Left lung (tissue), 10 donors: ENCODE data around the gene PARP9. TPM values are rescaled to one million over a fixed set of nuclear protein-coding genes. Genes with fewer than 3 reads are reported as not detected.

ENCODE experiments used
- ATAC-seq: fragments of 200-7000 bp; cut with Tn5 transposase; one replicate; pipeline ENCODE4 v1.9.1; 2020; ENCODE audit warnings: moderate library complexity
- DNase-seq, 4 donors: peaks; one replicate each; pipeline ENCODE4 v3.0.0-alpha.2; 2013 to 2020
- H3K27ac ChIP-seq, 2 donors: fragments of 200-600 bp; sonication (generic) in 1 of 2; one replicate each; pipeline versions ENCODE4 v1.5.0 to v1.8.0; 2020 to 2021
- H3K27me3 ChIP-seq, 2 donors: fragments of 200-600 bp; sonication (generic) in 1 of 2; one replicate each; pipeline versions ENCODE4 v1.5.0 to v1.8.0; 2020 to 2021
- H3K36me3 ChIP-seq, 2 donors: fragments of 200-600 bp; sonication (generic) in 1 of 2; one replicate each; pipeline versions ENCODE4 v1.5.0 to v1.8.0; 2020 to 2021
- H3K4me1 ChIP-seq, 2 donors: fragments of 200-600 bp; one replicate each; pipeline ENCODE4 v1.8.0; 2021
- H3K4me3 ChIP-seq, 2 donors: fragments of 200-600 bp; sonication (generic) in 1 of 2; one replicate each; pipeline versions ENCODE4 v1.5.0 to v1.8.0; 2020 to 2021; ENCODE audit warnings: mild to moderate bottlenecking in 1 of 2
- H3K9me3 ChIP-seq, 2 donors: fragments of 200-600 bp; sonication (generic) in 1 of 2; one replicate each; pipeline versions ENCODE4 v1.5.0 to v1.8.0; 2020 to 2021
- intact Hi-C, 2 donors: fragments of 100-400 bp; cut with DNase I; formaldehyde crosslinking; loops; one replicate each; pipeline versions ENCODE4 v1.11.2 to v1.14.2; 2022
- polyA plus RNA-seq, 6 donors: library from polyadenylated mRNA; unstranded; fragments of 120-200 nt; gene quantifications; one replicate each; pipeline ENCODE4 v1.2.1, GENCODE V29; 2013; ENCODE audit not compliant: insufficient read length in 6 of 6
- total RNA-seq, 2 donors: library from RNA; stranded (reverse); fragmentation: NEBNext Ultra II Directional; extraction: Animal tissue kit (Norgen Biotek cat#: 25700); gene quantifications; one replicate each; pipeline ENCODE4 v1.2.1, GENCODE V29; 2021
- TF ChIP-seq, protein P1 (sequence below), 2 donors: fragments of 200-600 bp; sonication (generic) in 1 of 2; IDR thresholded peaks; one replicate each; pipeline versions ENCODE4 v1.5.0 to v1.8.0; 2021; ENCODE audit warnings: antibody characterized with exemption in 2 of 2
- donor health status: DM: no; HTN: yes; CAD: no.
- donor health status: DM: no; HTN: no; CAD: no.

The PARP9 gene
- total and polyA plus RNA-seq, 8 donors, result 17.2 to 75.4 (median 20.9) TPM

DNA sequence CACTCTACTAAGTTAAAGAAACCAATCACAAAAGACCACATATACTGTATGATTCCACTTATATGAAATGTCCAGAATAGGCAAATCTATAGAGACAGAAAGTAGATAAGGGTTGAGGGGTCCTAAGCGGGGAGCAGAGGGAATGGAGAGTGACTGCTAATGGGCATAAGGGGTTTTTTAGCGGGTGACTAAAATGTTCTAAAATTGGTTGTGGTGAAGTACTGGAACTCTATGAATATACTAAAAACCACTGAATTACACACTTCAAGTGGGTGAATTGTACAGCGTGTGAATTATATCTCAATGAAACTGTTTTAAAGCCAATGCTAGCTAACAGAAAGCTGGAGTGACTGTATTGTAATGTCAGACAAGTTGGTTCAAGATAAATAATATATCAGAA, 82.7 kb downstream of the PARP9 start:
- no peaks in the 10 kb centered on the region for H3K36me3 ChIP-seq
- no peaks in the 10 kb centered on the region for H3K27me3 ChIP-seq
- peaks cover 0 to 8% of the 10 kb centered on the region in 2 donors for H3K4me1 ChIP-seq
- no peak overlapping the region for H3K27ac ChIP-seq
- no peaks in the 10 kb centered on the region for H3K9me3 ChIP-seq
- no peak for ATAC-seq
- H3K4me3 ChIP-seq, result no peak overlapping the region
- no peak for DNase-seq
- intact Hi-C loops, result no loop called here
- TF ChIP-seq, protein P1, sequence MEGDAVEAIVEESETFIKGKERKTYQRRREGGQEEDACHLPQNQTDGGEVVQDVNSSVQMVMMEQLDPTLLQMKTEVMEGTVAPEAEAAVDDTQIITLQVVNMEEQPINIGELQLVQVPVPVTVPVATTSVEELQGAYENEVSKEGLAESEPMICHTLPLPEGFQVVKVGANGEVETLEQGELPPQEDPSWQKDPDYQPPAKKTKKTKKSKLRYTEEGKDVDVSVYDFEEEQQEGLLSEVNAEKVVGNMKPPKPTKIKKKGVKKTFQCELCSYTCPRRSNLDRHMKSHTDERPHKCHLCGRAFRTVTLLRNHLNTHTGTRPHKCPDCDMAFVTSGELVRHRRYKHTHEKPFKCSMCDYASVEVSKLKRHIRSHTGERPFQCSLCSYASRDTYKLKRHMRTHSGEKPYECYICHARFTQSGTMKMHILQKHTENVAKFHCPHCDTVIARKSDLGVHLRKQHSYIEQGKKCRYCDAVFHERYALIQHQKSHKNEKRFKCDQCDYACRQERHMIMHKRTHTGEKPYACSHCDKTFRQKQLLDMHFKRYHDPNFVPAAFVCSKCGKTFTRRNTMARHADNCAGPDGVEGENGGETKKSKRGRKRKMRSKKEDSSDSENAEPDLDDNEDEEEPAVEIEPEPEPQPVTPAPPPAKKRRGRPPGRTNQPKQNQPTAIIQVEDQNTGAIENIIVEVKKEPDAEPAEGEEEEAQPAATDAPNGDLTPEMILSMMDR (IDR thresholded peaks at IDR 0.05), result no peak

Other genes starting within 250 kb of the PARP9 start
- 10 to 100 TPM; 18.6 to 19.8 TPM for gene CSTA, start 239.1 kb downstream of the PARP9 start, total RNA-seq
- gene CSTA, start 239.1 kb downstream of the PARP9 start, polyA plus RNA-seq, result 1 to 10 TPM in 2 of 6 donors, under 1 TPM in 4; 0.73 to 1.4 (median 0.95) TPM
- gene MIX23, start 181.1 kb downstream of the PARP9 start, total RNA-seq, result 10 to 100 TPM; 24.2 to 24.4 TPM
- gene MIX23, start 181.1 kb downstream of the PARP9 start, polyA plus RNA-seq, result 10 to 100 TPM; 34.4 to 42.6 (median 40.8) TPM
- 10 to 100 TPM; 30.2 to 30.5 TPM for gene FAM162A, start 180.1 kb downstream of the PARP9 start, total RNA-seq
- gene FAM162A, start 180.1 kb downstream of the PARP9 start, polyA plus RNA-seq, result 10 to 100 TPM; 30.6 to 51.8 (median 40.5) TPM
- gene WDR5B, start 148.2 kb downstream of the PARP9 start, total RNA-seq, result 1 to 10 TPM; 5.5 to 6.4 TPM
- gene WDR5B, start 148.2 kb downstream of the PARP9 start, polyA plus RNA-seq, result 10 to 100 TPM in 2 of 6 donors, 1 to 10 TPM in 4; 8.6 to 11.5 (median 10.0) TPM
- 10 to 100 TPM; 54.2 to 71.4 TPM for gene KPNA1, start 49.4 kb downstream of the PARP9 start, total RNA-seq
- gene KPNA1, start 49.4 kb downstream of the PARP9 start, polyA plus RNA-seq, result 10 to 100 TPM; 39.6 to 52.4 (median 42.5) TPM
- 10 to 100 TPM; 63.0 to 75.3 TPM for gene DTX3L, start within 50 bp of the PARP9 start, total RNA-seq
- gene DTX3L, start within 50 bp of the PARP9 start, polyA plus RNA-seq, result 10 to 100 TPM; 19.2 to 23.2 (median 22.1) TPM
- 1 to 10 TPM; 3.1 to 5.8 TPM for gene PARP15, start 13.3 kb upstream of the PARP9 start, total RNA-seq
- 1 to 10 TPM in 2 of 6 donors, under 1 TPM in 4; 0.51 to 1.2 (median 0.92) TPM for gene PARP15, start 13.3 kb upstream of the PARP9 start, polyA plus RNA-seq
- 100 to 1,000 TPM; 119 to 138 TPM for gene PARP14, start 116.5 kb upstream of the PARP9 start, total RNA-seq
- gene PARP14, start 116.5 kb upstream of the PARP9 start, polyA plus RNA-seq, result 10 to 100 TPM; 30.1 to 47.1 (median 43.3) TPM
- gene HSPBAP1, start 229.5 kb upstream of the PARP9 start, total RNA-seq, result 10 to 100 TPM in 1 of 2 donors, 1 to 10 TPM in 1; 8.2 to 15.0 TPM
- gene HSPBAP1, start 229.5 kb upstream of the PARP9 start, polyA plus RNA-seq, result 10 to 100 TPM; 11.6 to 16.0 (median 13.1) TPM
- gene SLC49A4, start 230.8 kb upstream of the PARP9 start, total RNA-seq, result 10 to 100 TPM; 12.3 to 19.2 TPM
- 10 to 100 TPM in 5 of 6 donors, 1 to 10 TPM in 1; 9.6 to 11.2 (median 10.7) TPM for gene SLC49A4, start 230.8 kb upstream of the PARP9 start, polyA plus RNA-seq